ENCODE results near the gene LMF1. TPM values are rescaled to one million over a fixed set of nuclear protein-coding genes. Genes with fewer than 3 reads are reported as not detected.

LMF1 gene
- total RNA-seq, 1 donor from 2014 or later: 26.0 TPM

DNA sequence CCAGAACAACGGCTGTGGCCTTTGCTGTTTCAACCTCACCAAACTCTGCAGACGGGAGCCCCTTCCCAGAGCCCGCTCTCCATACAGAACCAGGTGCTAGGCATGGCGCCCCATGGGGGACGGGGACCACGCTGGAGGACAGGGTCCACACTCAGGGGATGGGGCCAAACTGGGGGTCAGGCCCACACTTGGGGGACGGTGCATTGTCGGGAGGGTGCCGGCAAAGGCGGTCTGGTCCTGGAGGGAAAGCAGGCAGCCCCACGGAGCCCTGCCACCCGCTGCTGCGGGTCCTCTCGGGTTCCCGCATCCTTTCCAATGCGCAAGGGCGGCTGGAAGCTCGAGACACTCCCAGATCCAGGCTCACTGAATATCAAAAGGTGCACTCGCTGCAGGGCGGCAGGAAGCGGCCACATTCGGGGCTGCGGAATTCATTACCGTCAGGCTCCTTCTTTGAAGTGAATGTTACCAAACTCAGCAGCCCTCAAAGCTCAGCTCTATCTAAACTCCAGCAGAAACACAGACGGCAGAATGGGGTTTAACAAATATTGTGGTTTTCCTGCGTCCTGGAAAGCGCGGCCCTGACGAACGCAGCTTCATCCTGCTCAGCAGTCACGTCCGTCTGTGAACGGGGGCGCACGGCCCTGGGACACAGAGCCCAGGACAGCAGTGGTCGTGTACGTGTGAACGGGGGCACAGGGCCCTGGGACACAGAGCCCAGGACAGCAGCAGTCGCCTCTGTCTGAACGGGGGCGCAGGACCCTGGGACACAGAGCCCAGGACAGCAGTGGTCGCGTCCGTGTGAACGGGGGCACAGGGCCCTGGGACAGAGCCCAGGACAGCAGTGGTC is 41.3 kb downstream of the LMF1 start:
- TF ChIP-seq POLR2AphosphoS5 (IDR thresholded peaks at IDR 0.05; ENCODE audit: insufficient read depth in 1 of 2, low read depth in 1 of 2) (no peak), POLR2A (IDR thresholded peaks at IDR 0.05) (no peak)
- TF ChIP-seq, protein P1, sequence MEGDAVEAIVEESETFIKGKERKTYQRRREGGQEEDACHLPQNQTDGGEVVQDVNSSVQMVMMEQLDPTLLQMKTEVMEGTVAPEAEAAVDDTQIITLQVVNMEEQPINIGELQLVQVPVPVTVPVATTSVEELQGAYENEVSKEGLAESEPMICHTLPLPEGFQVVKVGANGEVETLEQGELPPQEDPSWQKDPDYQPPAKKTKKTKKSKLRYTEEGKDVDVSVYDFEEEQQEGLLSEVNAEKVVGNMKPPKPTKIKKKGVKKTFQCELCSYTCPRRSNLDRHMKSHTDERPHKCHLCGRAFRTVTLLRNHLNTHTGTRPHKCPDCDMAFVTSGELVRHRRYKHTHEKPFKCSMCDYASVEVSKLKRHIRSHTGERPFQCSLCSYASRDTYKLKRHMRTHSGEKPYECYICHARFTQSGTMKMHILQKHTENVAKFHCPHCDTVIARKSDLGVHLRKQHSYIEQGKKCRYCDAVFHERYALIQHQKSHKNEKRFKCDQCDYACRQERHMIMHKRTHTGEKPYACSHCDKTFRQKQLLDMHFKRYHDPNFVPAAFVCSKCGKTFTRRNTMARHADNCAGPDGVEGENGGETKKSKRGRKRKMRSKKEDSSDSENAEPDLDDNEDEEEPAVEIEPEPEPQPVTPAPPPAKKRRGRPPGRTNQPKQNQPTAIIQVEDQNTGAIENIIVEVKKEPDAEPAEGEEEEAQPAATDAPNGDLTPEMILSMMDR (IDR thresholded peaks at IDR 0.05): no peak
- Histone ChIP-seq H3K4me3 (no peak overlapping the region), H3K9me3 (no peaks in the 10 kb centered on the region), H3K36me3 (peaks cover 0 to 17% of the 10 kb centered on the region in 2 donors), H3K27ac (no peak overlapping the region), H3K27me3 (no peaks in the 10 kb centered on the region), H3K4me1 (no peaks in the 10 kb centered on the region)
- intact Hi-C loops (cut with DNase I): no loop called here
- DNase-seq (ENCODE audit: extremely low spot score in 2 of 2): no peak

DNA sequence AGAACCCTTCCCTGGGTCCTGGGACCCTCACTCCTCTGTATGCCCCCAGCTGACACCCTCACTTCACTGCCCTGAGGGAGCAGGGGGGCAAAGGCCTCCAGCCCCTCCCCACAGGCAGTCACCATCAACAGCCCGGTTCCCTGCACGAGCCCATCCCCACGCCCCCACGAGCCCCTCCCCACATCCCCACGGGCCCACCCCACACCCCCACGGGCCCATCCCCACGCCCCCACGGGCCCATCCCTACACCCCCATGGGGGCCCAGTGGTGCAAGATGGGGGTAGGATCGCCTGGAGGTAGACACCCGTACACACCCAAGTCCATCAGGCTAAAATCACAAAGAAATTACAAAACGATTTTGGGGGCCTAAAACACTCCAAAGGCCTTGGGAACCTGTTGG is 42.3 kb downstream of the LMF1 start:
- Histone ChIP-seq H3K27ac (no peak overlapping the region), H3K9me3 (no peaks in the 10 kb centered on the region), H3K4me1 (no peaks in the 10 kb centered on the region), H3K27me3 (no peaks in the 10 kb centered on the region), H3K36me3 (peaks cover 0 to 13% of the 10 kb centered on the region in 2 donors), H3K4me3 (no peak overlapping the region)
- DNase-seq (ENCODE audit: extremely low spot score in 2 of 2): no peak
- TF ChIP-seq POLR2A (IDR thresholded peaks at IDR 0.05) (no peak), POLR2AphosphoS5 (IDR thresholded peaks at IDR 0.05; ENCODE audit: insufficient read depth in 1 of 2, low read depth in 1 of 2) (no peak)
- TF ChIP-seq, protein P1 (IDR thresholded peaks at IDR 0.05): no peak
- intact Hi-C loops (cut with DNase I): no loop called here

DNA sequence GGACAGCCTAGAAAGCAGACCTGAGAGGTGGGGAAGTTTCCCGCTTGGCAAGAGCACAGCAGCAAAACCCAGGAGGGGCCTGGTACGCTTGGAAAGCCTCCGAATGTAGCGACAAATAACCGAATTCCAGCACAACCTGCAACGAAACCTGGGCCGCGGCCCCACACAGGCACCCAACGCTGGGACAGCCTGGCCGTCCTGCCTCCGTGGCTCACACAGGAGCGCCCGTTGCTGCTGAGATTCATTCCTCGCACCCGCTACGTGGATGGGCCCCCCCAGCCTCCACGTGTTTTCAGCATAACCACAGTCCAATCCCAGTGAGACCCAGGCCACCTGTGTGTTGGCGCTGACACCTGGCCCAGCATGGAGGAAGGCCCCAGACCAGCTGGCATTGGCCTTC is 42.9 kb downstream of the LMF1 start:
- peaks cover 0 to 10% of the 10 kb centered on the region in 2 donors for H3K36me3 ChIP-seq
- no peaks in the 10 kb centered on the region for H3K4me1 ChIP-seq
- TF ChIP-seq POLR2AphosphoS5 (IDR thresholded peaks at IDR 0.05; ENCODE audit: insufficient read depth in 1 of 2, low read depth in 1 of 2) (no peak), POLR2A (IDR thresholded peaks at IDR 0.05) (no peak)
- TF ChIP-seq, protein P1 (IDR thresholded peaks at IDR 0.05): no peak
- intact Hi-C loops (cut with DNase I): no loop called here
- H3K9me3 ChIP-seq: no peaks in the 10 kb centered on the region
- H3K27ac ChIP-seq: no peak overlapping the region
- DNase-seq (ENCODE audit: extremely low spot score in 2 of 2): no peak
- H3K4me3 ChIP-seq: no peak overlapping the region
- no peaks in the 10 kb centered on the region for H3K27me3 ChIP-seq

DNA sequence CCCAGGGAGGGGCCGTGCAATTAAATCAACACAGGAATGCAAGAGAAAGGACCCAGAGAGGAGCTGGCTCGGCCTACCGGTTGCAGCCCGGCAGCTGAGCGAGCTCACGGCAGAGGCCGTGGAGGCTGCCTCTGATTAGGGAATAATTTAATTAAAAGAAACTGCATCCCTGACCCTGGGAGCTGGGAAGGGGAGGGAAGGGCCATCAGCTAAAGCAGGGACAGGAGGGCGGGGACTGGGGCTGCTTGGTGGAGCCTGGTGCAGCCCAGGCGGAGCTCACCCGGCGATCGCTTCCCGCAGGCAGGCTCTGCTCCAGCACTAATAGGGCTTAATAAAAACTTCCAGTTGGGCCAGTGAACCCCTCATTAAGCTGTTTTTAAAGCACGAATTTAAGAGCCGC is 43.4 kb downstream of the LMF1 start:
- no peak for TF ChIP-seq POLR2AphosphoS5 (IDR thresholded peaks at IDR 0.05; ENCODE audit: insufficient read depth in 1 of 2, low read depth in 1 of 2)
- TF ChIP-seq, protein P1 (IDR thresholded peaks at IDR 0.05): no peak
- no peak for TF ChIP-seq POLR2A (IDR thresholded peaks at IDR 0.05)
- intact Hi-C loops (cut with DNase I): no loop called here
- no peaks in the 10 kb centered on the region for H3K27me3 ChIP-seq
- H3K9me3 ChIP-seq: no peaks in the 10 kb centered on the region
- peaks cover 0 to 7% of the 10 kb centered on the region in 2 donors for H3K36me3 ChIP-seq
- no peak overlapping the region for H3K4me3 ChIP-seq
- no peaks in the 10 kb centered on the region for H3K4me1 ChIP-seq
- no peak overlapping the region for H3K27ac ChIP-seq
- no peak for DNase-seq (ENCODE audit: extremely low spot score in 2 of 2)

DNA sequence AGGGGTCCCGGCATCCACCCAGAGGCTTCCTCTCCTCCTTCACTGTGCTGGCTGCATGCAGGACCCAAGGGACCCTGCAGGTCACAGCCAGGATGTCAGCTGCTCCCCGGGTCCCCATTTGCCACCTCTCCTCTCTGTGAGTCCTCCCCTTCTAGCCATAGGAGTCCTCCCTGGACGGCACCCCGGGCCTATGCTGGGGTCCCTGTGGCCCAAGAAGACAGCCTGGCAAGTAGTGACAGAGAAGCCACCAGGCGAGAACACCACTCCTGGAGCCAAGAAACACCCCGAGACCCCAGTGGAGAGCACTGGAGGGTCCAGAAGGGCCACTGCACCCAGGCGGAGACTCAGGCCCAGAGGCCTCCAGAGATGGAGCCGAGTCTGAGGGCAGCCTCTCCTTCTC is 44.1 kb downstream of the LMF1 start:
- TF ChIP-seq POLR2AphosphoS5 (IDR thresholded peaks at IDR 0.05; ENCODE audit: insufficient read depth in 1 of 2, low read depth in 1 of 2) (no peak), POLR2A (IDR thresholded peaks at IDR 0.05) (no peak)
- TF ChIP-seq, protein P1 (IDR thresholded peaks at IDR 0.05): no peak
- no peak for DNase-seq (ENCODE audit: extremely low spot score in 2 of 2)
- no peak overlapping the region for H3K4me3 ChIP-seq
- H3K36me3 ChIP-seq: peaks cover 0 to 5% of the 10 kb centered on the region in 2 donors
- H3K27me3 ChIP-seq: no peaks in the 10 kb centered on the region
- no peaks in the 10 kb centered on the region for H3K4me1 ChIP-seq
- intact Hi-C loops (cut with DNase I): no loop called here
- H3K27ac ChIP-seq: no peak overlapping the region
- H3K9me3 ChIP-seq: no peaks in the 10 kb centered on the region

Measured in vagina (tissue), 2 donors.